ENCODE data around the gene HLA-DOA. TPM values are rescaled to one million over a fixed set of nuclear protein-coding genes. Genes with fewer than 3 reads are reported as not detected.

HLA-DOA gene
- total RNA-seq, 1 experiment from 2014 or later = 13.6 TPM

- ChIA-PET POLR2A (interaction anchor here (0.7 to 6.5 kb wide), 3 partner anchors 12 to 135 kb away, joined by 3 to 146 read pairs (median 4); partner anchors contain the start of gene BRD2), CTCF (interaction anchor here (0.6 to 6.9 kb wide), 7 partner anchors 10 to 284 kb away, joined by 3 to 128 read pairs (median 4); partner anchors contain the start of genes HLA-DMA and TAP2)
- H3K36me3 Mint-ChIP-seq = peaks cover 50% of the 10 kb centered on the region
- ATAC-seq (no peak), DNase-seq (ENCODE audit: low spot score) (no peak)
- no peak overlapping the region for H3K4me3 Mint-ChIP-seq
- peaks cover 26% of the 10 kb centered on the region for H3K4me1 Mint-ChIP-seq
- H3K27me3 Mint-ChIP-seq (ENCODE audit: low read depth) = no peaks in the 10 kb centered on the region
- TF ChIP-seq AR (CRISPR knock-in tag; IDR thresholded peaks at IDR 0.05) (peak; percentile 8), ZNF532 (CRISPR knock-in tag; IDR thresholded peaks at IDR 0.05; ENCODE audit: borderline replicate concordance) (0 out of 2 replicates have a peak, but pooled peaks have one; percentile 57), ZNF671 (CRISPR knock-in tag; IDR thresholded peaks at IDR 0.05) (peak; percentile 82), RELA (CRISPR knock-in tag; IDR thresholded peaks at IDR 0.05; ENCODE audit: borderline replicate concordance) (no peak), ZMAT4 (CRISPR knock-in tag; IDR thresholded peaks at IDR 0.05) (peak; percentile 49), SMAD3 (CRISPR knock-in tag; IDR thresholded peaks at IDR 0.05; ENCODE audit: borderline replicate concordance) (no peak), SP1 (CRISPR knock-in tag; conservative IDR thresholded peaks at IDR 0.05) (no peak), EMX1 (CRISPR knock-in tag; IDR thresholded peaks at IDR 0.05) (peak; percentile 80), ERG (CRISPR knock-in tag; IDR thresholded peaks at IDR 0.05) (peak; percentile 47; the same call in 1 of the 2 replicates), TEAD4 (CRISPR knock-in tag; IDR thresholded peaks at IDR 0.05) (no peak), PRRX2 (CRISPR knock-in tag; IDR thresholded peaks at IDR 0.05) (peak; percentile 54; the same call in 1 of the 2 replicates), ZNF425 (CRISPR knock-in tag; conservative IDR thresholded peaks at IDR 0.05) (peak; percentile 85)
- H3K9me3 Mint-ChIP-seq = no peaks in the 10 kb centered on the region
- peak overlapping the region; percentile 15; the same call in 1 of the 2 replicates for H3K27ac Mint-ChIP-seq
These were observed 27.2 kb downstream of the HLA-DOA start for GRCh38 chr6:32982084-32982701.

All from WTC11 (cell line).